Retinal pigment epithelial cell (primary cell): ENCODE measurements around the gene NAT8L.

ENCODE experiments used
- DNase-seq: peaks from one replicate; pipeline ENCODE4 v3.0.0-alpha.2; 2010; ENCODE audit warnings: low read depth
- H3K4me3 ChIP-seq: 2 replicates; pipeline ENCODE4 v1.5.1; 2011; ENCODE audit warnings: mild to moderate bottlenecking, low read length, control low read depth, moderate library complexity
- TF ChIP-seq, protein P1 (sequence below): conservative IDR thresholded peaks from 2 replicates; pipeline ENCODE4 v1.5.1; 2011; ENCODE audit warnings: low read depth, low read length, control low read depth, inconsistent platforms

NAT8L gene

GRCh38 chr4:2062808-2063524 is 3.8 kb downstream of the NAT8L start:
- no peak overlapping the region for H3K4me3 ChIP-seq
- TF ChIP-seq, protein P1, sequence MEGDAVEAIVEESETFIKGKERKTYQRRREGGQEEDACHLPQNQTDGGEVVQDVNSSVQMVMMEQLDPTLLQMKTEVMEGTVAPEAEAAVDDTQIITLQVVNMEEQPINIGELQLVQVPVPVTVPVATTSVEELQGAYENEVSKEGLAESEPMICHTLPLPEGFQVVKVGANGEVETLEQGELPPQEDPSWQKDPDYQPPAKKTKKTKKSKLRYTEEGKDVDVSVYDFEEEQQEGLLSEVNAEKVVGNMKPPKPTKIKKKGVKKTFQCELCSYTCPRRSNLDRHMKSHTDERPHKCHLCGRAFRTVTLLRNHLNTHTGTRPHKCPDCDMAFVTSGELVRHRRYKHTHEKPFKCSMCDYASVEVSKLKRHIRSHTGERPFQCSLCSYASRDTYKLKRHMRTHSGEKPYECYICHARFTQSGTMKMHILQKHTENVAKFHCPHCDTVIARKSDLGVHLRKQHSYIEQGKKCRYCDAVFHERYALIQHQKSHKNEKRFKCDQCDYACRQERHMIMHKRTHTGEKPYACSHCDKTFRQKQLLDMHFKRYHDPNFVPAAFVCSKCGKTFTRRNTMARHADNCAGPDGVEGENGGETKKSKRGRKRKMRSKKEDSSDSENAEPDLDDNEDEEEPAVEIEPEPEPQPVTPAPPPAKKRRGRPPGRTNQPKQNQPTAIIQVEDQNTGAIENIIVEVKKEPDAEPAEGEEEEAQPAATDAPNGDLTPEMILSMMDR, result no peak
- DNase-seq, result no peak

- TF ChIP-seq, protein P1, result no peak
These were observed 4.6 kb downstream of the NAT8L start for GRCh38 chr4:2063557-2064275.

DNA sequence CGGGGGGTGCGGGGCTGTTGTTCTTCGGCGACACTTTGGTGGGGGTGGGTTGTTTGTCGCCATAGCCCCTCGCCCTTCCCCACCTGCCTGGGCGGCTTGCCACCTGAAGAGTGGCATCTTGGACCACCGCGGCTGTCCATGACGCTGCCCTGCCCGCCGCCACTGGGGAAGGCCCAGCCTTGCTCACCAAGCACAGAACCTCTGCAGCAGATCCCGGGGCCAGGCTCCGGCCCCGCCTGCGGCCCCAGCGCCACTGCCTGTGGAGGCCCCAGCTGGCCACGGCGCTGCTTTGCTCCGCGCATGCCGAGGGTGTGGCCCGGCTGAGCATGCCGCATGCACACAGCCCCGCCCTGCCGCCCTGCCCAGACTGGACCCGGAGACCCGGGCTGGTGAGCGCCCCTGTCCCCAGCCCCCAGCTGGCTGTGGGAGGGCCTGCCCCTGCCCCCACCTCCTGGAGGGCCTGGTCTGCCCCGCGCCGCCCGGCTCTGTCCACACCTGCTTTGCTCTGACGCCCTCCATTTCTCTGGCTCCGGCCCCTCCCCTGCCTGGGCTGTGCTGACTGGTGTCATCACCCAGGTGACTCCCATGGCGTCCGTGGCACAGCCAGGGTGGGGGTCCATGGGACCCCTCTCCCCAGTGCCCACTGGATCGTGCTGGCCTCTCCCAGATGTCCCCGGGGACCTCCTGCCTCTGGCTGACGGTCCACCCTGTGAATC is 5.3 kb downstream of the NAT8L start:
- no peak for DNase-seq
- H3K4me3 ChIP-seq, result no peak overlapping the region
- TF ChIP-seq, protein P1, result no peak

More at GRCh38 chr4:2063557-2064275, 4.6 kb downstream of the NAT8L start:
- no peak overlapping the region for H3K4me3 ChIP-seq
- no peak for DNase-seq

- H3K4me3 ChIP-seq, result no peak overlapping the region
- TF ChIP-seq, protein P1, result no peak
- DNase-seq, result no peak
These were observed 6.2 kb downstream of the NAT8L start for GRCh38 chr4:2065106-2065930.

DNA sequence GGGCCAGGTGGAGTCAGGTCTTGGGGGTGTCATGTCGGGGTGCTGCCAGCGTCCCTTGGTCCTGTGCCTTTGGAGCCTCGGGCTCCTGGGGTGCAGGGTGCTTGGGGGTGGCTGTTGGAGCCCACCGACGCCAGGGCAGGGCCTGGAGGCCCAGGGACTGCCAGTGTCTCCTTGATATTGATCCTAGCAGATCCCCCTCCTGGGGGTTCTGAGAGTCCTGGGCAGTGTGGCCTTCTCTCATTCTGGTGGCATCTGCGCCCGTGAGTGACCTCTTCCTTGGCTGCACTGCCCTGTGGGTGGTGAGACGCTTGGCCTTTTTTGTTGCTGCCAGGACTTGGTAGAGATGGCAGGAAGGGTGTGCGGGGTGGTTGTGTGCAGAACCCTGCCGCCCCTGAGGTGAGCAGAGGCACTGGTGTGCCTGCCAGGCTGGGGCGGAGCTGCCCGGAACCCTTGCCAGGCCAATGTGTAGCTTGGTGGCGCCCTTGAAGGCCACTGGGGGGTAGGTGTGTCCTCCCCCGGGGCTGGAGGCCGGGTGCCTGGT is 7.0 kb downstream of the NAT8L start:
- TF ChIP-seq, protein P1, result no peak
- no peak for DNase-seq
- H3K4me3 ChIP-seq, result no peak overlapping the region
